DMS153 treated with DMSO at 0.1 percent for 48 hours (cell line): ENCODE results near the gene SETMAR.
A peak's percentile ranks its signal among the peaks of the same experiment; 100 is the strongest.
"Not testable (repeated sequence)": the region's sequence is repeated elsewhere in the genome, so short reads cannot be mapped to it uniquely, and the experiment has no call there.

Source experiments
- DNase-seq: peaks from one replicate; lab custom pipeline; 2025; ENCODE audit not compliant: unreplicated experiment; lab: John Stamatoyannopoulos, UW

SETMAR gene

GRCh38 chr3:4313606-4314293 is 10.6 kb downstream of the SETMAR start:
- no peak for DNase-seq

- DNase-seq = no peak
Measured at GRCh38 chr3:4314688-4315087, 11.5 kb downstream of the SETMAR start.

- DNase-seq = no peak
Measured at GRCh38 chr3:4320096-4320911, 17.1 kb downstream of the SETMAR start.

- DNase-seq = no peak
Measured at GRCh38 chr3:4321732-4322131, 18.6 kb downstream of the SETMAR start.

- no peak for DNase-seq
Measured at GRCh38 chr3:4322635-4323034, 19.5 kb downstream of the SETMAR start.

- DNase-seq = no peak
Measured at GRCh38 chr3:4323246-4324027, 20.3 kb downstream of the SETMAR start.

GRCh38 chr3:4326868-4327267 is 23.7 kb downstream of the SETMAR start:
- DNase-seq = no peak

GRCh38 chr3:4329806-4330205 is 26.6 kb downstream of the SETMAR start:
- not testable (repeated sequence) for DNase-seq

GRCh38 chr3:4332111-4332510 is 28.9 kb downstream of the SETMAR start:
- no peak for DNase-seq

- no peak for DNase-seq
Measured at GRCh38 chr3:4332574-4332973, 29.4 kb downstream of the SETMAR start.

- no peak for DNase-seq
Measured at GRCh38 chr3:4332991-4333390, 29.8 kb downstream of the SETMAR start.

- DNase-seq = no peak
Measured at GRCh38 chr3:4334548-4334947, 31.4 kb downstream of the SETMAR start.

GRCh38 chr3:4335840-4336562 is 32.8 kb downstream of the SETMAR start:
- DNase-seq = no peak

GRCh38 chr3:4336850-4337546 is 33.8 kb downstream of the SETMAR start:
- no peak for DNase-seq

GRCh38 chr3:4338751-4339150 is 35.6 kb downstream of the SETMAR start:
- no peak for DNase-seq

GRCh38 chr3:4340077-4340410 is 36.9 kb downstream of the SETMAR start:
- no peak for DNase-seq

- no peak for DNase-seq
Measured at GRCh38 chr3:4340411-4341335, 37.5 kb downstream of the SETMAR start.

GRCh38 chr3:4341336-4341675 is 38.1 kb downstream of the SETMAR start:
- DNase-seq = no peak

GRCh38 chr3:4343258-4343657 is 40.1 kb downstream of the SETMAR start:
- no peak for DNase-seq

- peak; percentile 2 for DNase-seq
Measured at GRCh38 chr3:4350789-4351163, 47.6 kb downstream of the SETMAR start.
